KMS-11 (cell line): ENCODE measurements around the gene SYT17.

Source experiments
- H2AFZ ChIP-seq: fragments of 200-600 bp; sonication (generic); 2 replicates; pipeline ENCODE4 v1.6.1; 2016; ENCODE audit warnings: antibody characterized with exemption, mixed run types, low read depth
- H3K27ac ChIP-seq: fragments of 200-600 bp; sonication (generic); 2 replicates; pipeline ENCODE4 v1.6.1; 2016; ENCODE audit warnings: mild to moderate bottlenecking, mixed run types
- H3K27me3 ChIP-seq: fragments of 200-600 bp; sonication (generic); 2 replicates; pipeline ENCODE4 v1.6.1; 2017; ENCODE audit warnings: mild to moderate bottlenecking, low read depth, mixed run types, moderate library complexity; ENCODE audit not compliant: insufficient read depth
- H3K36me3 ChIP-seq: fragments of 200-600 bp; sonication (generic); 2 replicates; pipeline ENCODE4 v1.6.1; 2017; ENCODE audit warnings: mild to moderate bottlenecking, mixed run types; ENCODE audit not compliant: insufficient read depth
- H3K4me1 ChIP-seq: fragments of 200-600 bp; sonication (generic); 2 replicates; pipeline ENCODE4 v1.6.1; 2016; ENCODE audit warnings: mild to moderate bottlenecking, low read depth, mixed run types; ENCODE audit not compliant: poor library complexity, severe bottlenecking
- H3K4me2 ChIP-seq: fragments of 200-600 bp; sonication (generic); 2 replicates; pipeline ENCODE4 v1.7.0; 2016; ENCODE audit warnings: mild to moderate bottlenecking, mixed run types
- H3K4me3 ChIP-seq: fragments of 200-600 bp; sonication (generic); IDR thresholded peaks from 2 replicates; pipeline ENCODE4 v1.6.1; 2017; ENCODE audit warnings: low read depth, low read length, mixed read lengths; ENCODE audit not compliant: insufficient read depth
- H3K79me2 ChIP-seq: fragments of 200-600 bp; sonication (generic); 2 replicates; pipeline ENCODE4 v1.6.1; 2016; ENCODE audit warnings: low read depth, mixed run types; ENCODE audit not compliant: insufficient read depth
- H3K9ac ChIP-seq: fragments of 200-600 bp; sonication (generic); 2 replicates; pipeline ENCODE4 v1.6.1; 2016; ENCODE audit warnings: mild to moderate bottlenecking, mixed run types
- H4K20me1 ChIP-seq: fragments of 200-600 bp; sonication (generic); 2 replicates; pipeline ENCODE4 v1.6.1; 2016; ENCODE audit warnings: mild to moderate bottlenecking, mixed run types; ENCODE audit not compliant: insufficient read depth
- CTCF ChIP-seq: fragments of 200-600 bp; sonication (generic); conservative IDR thresholded peaks from 2 replicates; pipeline ENCODE4 v1.6.1; 2017; ENCODE audit warnings: low read depth, mild to moderate bottlenecking, antibody characterized with exemption, low read length, moderate library complexity, mixed read lengths

SYT17 gene

GRCh38 chr16:19228575-19228974 lies 60.5 kb downstream of the SYT17 start:
- H3K4me1 ChIP-seq: no peaks in the 10 kb centered on the region
- H3K36me3 ChIP-seq: no peaks in the 10 kb centered on the region
- no peak overlapping the region for H3K4me2 ChIP-seq
- H4K20me1 ChIP-seq: no peaks in the 10 kb centered on the region
- no peak overlapping the region for H3K27ac ChIP-seq
- no peaks in the 10 kb centered on the region for H3K79me2 ChIP-seq
- no peak overlapping the region for H2AFZ ChIP-seq
- no peak overlapping the region for H3K9ac ChIP-seq
- TF ChIP-seq CTCF: no peak
- no peak overlapping the region for H3K4me3 ChIP-seq
- H3K27me3 ChIP-seq: no peaks in the 10 kb centered on the region

GRCh38 chr16:19230575-19230974 lies 62.5 kb downstream of the SYT17 start:
- Histone ChIP-seq H3K27me3 (no peaks in the 10 kb centered on the region), H3K36me3 (no peaks in the 10 kb centered on the region), H3K79me2 (no peaks in the 10 kb centered on the region), H3K4me1 (no peaks in the 10 kb centered on the region), H3K4me3 (no peak overlapping the region), H4K20me1 (no peaks in the 10 kb centered on the region), H2AFZ (no peak overlapping the region), H3K9ac (no peak overlapping the region), H3K27ac (no peak overlapping the region), H3K4me2 (no peak overlapping the region)
- no peak for TF ChIP-seq CTCF

- Histone ChIP-seq H4K20me1 (no peaks in the 10 kb centered on the region), H3K36me3 (no peaks in the 10 kb centered on the region), H3K27me3 (no peaks in the 10 kb centered on the region), H3K9ac (no peak overlapping the region), H3K4me1 (no peaks in the 10 kb centered on the region), H3K27ac (no peak overlapping the region), H3K4me2 (no peak overlapping the region), H3K79me2 (no peaks in the 10 kb centered on the region), H3K4me3 (no peak overlapping the region), H2AFZ (no peak overlapping the region)
- no peak for TF ChIP-seq CTCF
Observed at GRCh38 chr16:19231881-19232280, 63.8 kb downstream of the SYT17 start.

GRCh38 chr16:19232988-19233387 lies 64.9 kb downstream of the SYT17 start:
- Histone ChIP-seq H3K4me3 (no peak overlapping the region), H4K20me1 (no peaks in the 10 kb centered on the region), H3K27ac (no peak overlapping the region), H3K4me1 (no peaks in the 10 kb centered on the region), H3K4me2 (no peak overlapping the region), H3K27me3 (no peaks in the 10 kb centered on the region), H2AFZ (no peak overlapping the region), H3K36me3 (no peaks in the 10 kb centered on the region), H3K9ac (no peak overlapping the region), H3K79me2 (no peaks in the 10 kb centered on the region)
- TF ChIP-seq CTCF: no peak

GRCh38 chr16:19235478-19235877 lies 67.4 kb downstream of the SYT17 start:
- no peak for TF ChIP-seq CTCF
- H3K27ac ChIP-seq: no peak overlapping the region
- no peak overlapping the region for H2AFZ ChIP-seq
- no peaks in the 10 kb centered on the region for H3K27me3 ChIP-seq
- H3K9ac ChIP-seq: no peak overlapping the region
- H3K4me3 ChIP-seq: no peak overlapping the region
- no peaks in the 10 kb centered on the region for H3K36me3 ChIP-seq
- no peaks in the 10 kb centered on the region for H3K4me1 ChIP-seq
- H4K20me1 ChIP-seq: no peaks in the 10 kb centered on the region
- no peaks in the 10 kb centered on the region for H3K79me2 ChIP-seq
- no peak overlapping the region for H3K4me2 ChIP-seq
